BLaER1 (cell line): ENCODE data around the gene NEK3.

Source experiments
- H3K27ac ChIP-seq: shearing (Covaris generic); formaldehyde crosslinking; 2 replicates; pipeline ENCODE4 v1.8.1; 2022
- H3K27me3 ChIP-seq: shearing (Covaris generic); formaldehyde crosslinking; 2 replicates; pipeline ENCODE4 v1.8.1; 2022
- H3K36me3 ChIP-seq: shearing (Covaris generic); formaldehyde crosslinking; 2 replicates; pipeline ENCODE4 v1.8.1; 2022
- H3K4me1 ChIP-seq: shearing (Covaris generic); formaldehyde crosslinking; 2 replicates; pipeline ENCODE4 v1.8.1; 2022
- H3K4me2 ChIP-seq: shearing (Covaris generic); formaldehyde crosslinking; 2 replicates; pipeline ENCODE4 v1.8.1; 2022
- H3K4me3 ChIP-seq: shearing (Covaris generic); formaldehyde crosslinking; 2 replicates; pipeline ENCODE4 v1.8.1; 2022
- H3K9ac ChIP-seq: shearing (Covaris generic); formaldehyde crosslinking; 2 replicates; pipeline ENCODE4 v1.8.1; 2022
- H3K9me3 ChIP-seq: shearing (Covaris generic); formaldehyde crosslinking; 2 replicates; pipeline ENCODE4 v1.8.1; 2022
- H4K20me1 ChIP-seq: shearing (Covaris generic); formaldehyde crosslinking; 2 replicates; pipeline ENCODE4 v1.8.1; 2022
- Cebpa-rat ChIP-seq: shearing (Covaris generic); IDR thresholded peaks from 2 replicates; pipeline ENCODE4 v1.8.1; 2022

The NEK3 gene

DNA sequence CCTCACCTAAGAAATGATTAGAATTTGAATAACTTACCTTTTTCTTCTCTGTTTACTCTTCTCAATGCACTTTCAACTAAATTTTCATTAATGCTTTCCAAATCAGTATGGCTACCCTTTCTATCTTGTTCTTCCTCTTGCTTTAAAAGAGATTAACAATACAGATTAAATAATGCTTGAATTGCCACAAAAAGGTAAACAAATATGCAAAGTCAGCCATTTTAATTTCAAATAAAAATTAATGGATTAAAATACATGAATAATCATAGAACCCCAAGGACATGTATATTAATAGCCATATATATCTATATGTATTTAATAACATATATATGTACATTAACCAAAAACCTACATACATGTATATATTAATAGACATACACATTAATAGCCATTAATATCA is 22.6 kb downstream of the NEK3 start:
- no peak for TF ChIP-seq Cebpa-rat
- no peak overlapping the region for H3K4me3 ChIP-seq
- H4K20me1 ChIP-seq = no peaks in the 10 kb centered on the region
- no peaks in the 10 kb centered on the region for H3K9me3 ChIP-seq
- no peak overlapping the region for H3K4me2 ChIP-seq
- H3K27me3 ChIP-seq = no peaks in the 10 kb centered on the region
- no peak overlapping the region for H3K9ac ChIP-seq
- H3K36me3 ChIP-seq = no peaks in the 10 kb centered on the region
- H3K27ac ChIP-seq = no peak overlapping the region
- no peaks in the 10 kb centered on the region for H3K4me1 ChIP-seq

DNA sequence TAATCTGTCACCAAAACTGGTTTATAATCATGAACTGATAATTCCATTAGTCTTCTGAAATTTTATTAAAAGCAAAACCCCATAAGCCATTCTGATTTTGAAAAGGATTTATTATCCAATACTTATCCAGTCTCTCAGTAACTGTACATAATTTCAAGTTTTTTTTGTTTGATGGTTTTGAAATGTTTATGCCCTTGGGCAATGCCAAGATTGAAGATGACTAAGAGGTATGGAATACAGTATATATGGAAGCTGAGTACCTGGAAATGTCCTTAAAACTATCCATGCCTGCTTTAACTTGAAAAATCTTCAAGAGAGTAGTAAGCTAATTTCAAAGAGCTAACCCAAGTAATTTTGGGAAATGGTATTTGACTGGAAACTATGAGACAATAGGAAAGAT is 28.8 kb downstream of the NEK3 start:
- H3K4me1 ChIP-seq = peaks cover 16% of the 10 kb centered on the region
- H3K4me2 ChIP-seq = no peak overlapping the region
- H3K27ac ChIP-seq = no peak overlapping the region
- H3K4me3 ChIP-seq = no peak overlapping the region
- no peak overlapping the region for H3K9ac ChIP-seq
- TF ChIP-seq Cebpa-rat = no peak
- peaks cover 24% of the 10 kb centered on the region for H3K27me3 ChIP-seq
- H4K20me1 ChIP-seq = no peaks in the 10 kb centered on the region
- no peaks in the 10 kb centered on the region for H3K9me3 ChIP-seq
- H3K36me3 ChIP-seq = no peaks in the 10 kb centered on the region

DNA sequence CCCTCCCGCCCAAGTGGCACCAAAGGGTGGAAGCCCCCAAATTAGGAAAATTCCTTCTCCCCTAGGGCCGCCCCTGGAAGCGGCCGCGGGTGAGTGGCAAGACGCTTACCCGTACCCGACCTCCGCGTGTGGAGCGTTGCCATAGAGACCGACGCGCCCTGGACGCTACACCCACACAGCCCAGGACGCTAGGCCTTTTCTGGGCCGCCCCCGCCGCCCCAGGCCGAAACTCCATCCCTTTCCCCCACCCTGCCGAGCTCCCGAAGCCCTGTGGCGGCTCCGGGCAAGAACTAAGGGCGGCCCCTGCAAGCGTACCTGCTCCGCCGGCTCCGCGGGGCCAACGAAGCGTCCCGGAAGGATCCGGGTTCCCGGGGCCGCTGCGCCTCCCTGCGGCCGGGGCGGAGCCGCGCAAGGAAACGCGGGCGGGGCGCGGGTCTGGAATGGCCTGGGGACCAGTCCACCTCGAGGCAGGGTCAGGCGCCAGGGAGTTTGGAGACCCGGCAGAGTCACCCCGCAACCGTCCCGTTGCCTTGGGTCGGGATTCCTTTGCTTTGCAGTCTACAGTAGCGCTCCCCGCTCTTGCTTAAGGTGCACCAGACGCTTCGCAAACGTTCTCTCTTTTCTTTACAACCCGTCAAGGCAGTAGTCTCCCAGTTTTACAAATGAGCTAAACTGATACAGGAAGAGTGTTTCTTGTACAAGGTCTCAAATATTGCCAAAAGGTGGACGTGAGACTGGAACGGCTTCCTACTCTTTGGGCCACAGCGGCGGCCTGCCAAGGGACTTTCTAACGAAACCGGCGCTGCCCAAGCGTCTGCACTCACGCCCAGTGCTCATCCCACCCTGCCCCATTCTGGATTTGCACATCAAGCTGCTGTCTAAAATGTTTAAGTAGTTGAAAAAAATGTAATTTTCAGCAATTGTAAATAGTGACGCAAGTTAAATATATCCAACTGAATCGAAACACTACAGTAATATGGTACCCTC is 30.4 kb downstream of the NEK3 start, which contains the start of gene NEK5:
Gene NEK5, minus strand, starts transcription at position 360 of the 987 bp plus-strand sequence. CDS start 1,591 bp downstream, outside the sequence.
- H3K4me2 ChIP-seq = peak within 1 kb of the TSS; percentile 98
- no peaks in the 10 kb centered on the region for H4K20me1 ChIP-seq
- no peak for TF ChIP-seq Cebpa-rat
- no peak within 1 kb of the TSS for H3K27ac ChIP-seq
- H3K9ac ChIP-seq = peak within 1 kb of the TSS; percentile 42; the same call in 1 of the 2 replicates
- H3K27me3 ChIP-seq = peaks cover 24% of the 10 kb centered on the region
- H3K4me3 ChIP-seq = peak within 1 kb of the TSS; percentile 72
- H3K9me3 ChIP-seq = no peaks in the 10 kb centered on the region
- no peaks in the 10 kb centered on the region for H3K36me3 ChIP-seq
- peaks cover 16% of the 10 kb centered on the region for H3K4me1 ChIP-seq

DNA sequence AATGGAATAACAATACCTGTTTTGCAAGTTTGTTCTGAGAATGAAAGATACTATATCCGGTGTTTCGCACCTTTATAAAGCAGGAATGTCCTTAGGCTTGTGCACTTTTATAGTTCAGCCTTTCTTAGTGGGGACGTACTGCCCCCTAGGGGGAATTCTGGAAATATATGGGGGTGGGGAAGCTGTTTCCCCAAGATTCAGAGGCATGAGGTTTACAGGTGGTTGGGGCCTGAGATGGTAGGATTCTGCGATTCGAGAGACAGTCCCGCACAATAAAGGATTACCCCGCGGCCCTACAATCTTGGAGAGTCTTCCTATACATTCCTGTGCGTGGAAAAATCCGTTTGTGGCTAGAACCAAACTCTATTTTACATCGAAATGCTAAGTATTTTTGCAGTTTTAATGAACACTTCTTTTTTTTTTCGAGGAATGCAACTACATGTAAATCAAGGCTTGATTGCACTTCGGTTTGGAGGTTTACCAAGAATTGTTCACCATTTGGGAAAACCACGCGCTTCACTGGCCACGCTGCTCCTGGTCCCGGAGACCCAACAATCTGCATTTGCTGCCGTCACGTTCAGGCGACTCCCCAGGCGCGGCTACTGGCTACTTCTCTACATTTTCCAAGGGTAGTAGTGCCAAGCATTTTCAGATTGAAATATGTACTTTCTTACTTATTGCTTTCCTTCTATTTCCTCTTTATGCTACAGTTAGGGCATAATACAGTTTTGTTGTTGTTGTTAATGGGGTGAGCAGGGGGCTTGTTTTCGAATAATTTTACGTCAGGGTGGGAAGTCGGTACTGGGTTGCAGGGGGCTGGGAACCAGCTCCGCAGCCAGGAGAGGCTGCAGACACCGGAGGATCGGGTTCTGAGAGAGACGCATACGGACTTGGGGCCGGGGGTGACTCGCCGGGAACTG is 31.4 kb downstream of the NEK3 start:
- Histone ChIP-seq H4K20me1 (no peaks in the 10 kb centered on the region), H3K27ac (no peak overlapping the region), H3K27me3 (peaks cover 24% of the 10 kb centered on the region), H3K9me3 (no peaks in the 10 kb centered on the region), H3K4me2 (peak overlapping the region; percentile 98), H3K9ac (peak overlapping the region; percentile 42; the same call in 1 of the 2 replicates), H3K36me3 (no peaks in the 10 kb centered on the region), H3K4me3 (peak overlapping the region; percentile 72), H3K4me1 (peaks cover 16% of the 10 kb centered on the region)
- TF ChIP-seq Cebpa-rat = no peak

DNA sequence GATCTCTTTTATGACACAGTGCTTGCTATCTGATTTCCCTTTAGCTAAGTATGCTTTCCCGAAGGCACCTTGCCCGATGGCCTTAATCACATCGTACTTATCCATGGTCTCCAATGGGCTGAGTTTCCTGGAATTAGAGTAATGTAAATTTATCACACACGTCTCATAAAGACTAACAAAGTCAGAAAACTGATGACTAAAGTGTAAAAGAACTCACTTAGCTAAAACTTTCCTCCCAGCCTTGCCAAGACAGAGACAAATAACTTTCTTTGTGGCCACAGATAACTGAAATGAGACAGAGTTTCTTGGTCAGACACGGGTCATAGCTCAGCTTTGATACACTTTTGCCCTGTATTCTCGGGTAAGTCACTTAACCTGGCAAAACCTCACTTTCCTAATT is 32.0 kb downstream of the NEK3 start:
- Histone ChIP-seq H3K4me1 (peaks cover 16% of the 10 kb centered on the region), H3K27me3 (peaks cover 24% of the 10 kb centered on the region), H3K9ac (no peak overlapping the region), H3K27ac (no peak overlapping the region), H3K9me3 (no peaks in the 10 kb centered on the region), H3K36me3 (no peaks in the 10 kb centered on the region), H3K4me2 (no peak overlapping the region), H4K20me1 (no peaks in the 10 kb centered on the region), H3K4me3 (no peak overlapping the region)
- TF ChIP-seq Cebpa-rat = no peak

DNA sequence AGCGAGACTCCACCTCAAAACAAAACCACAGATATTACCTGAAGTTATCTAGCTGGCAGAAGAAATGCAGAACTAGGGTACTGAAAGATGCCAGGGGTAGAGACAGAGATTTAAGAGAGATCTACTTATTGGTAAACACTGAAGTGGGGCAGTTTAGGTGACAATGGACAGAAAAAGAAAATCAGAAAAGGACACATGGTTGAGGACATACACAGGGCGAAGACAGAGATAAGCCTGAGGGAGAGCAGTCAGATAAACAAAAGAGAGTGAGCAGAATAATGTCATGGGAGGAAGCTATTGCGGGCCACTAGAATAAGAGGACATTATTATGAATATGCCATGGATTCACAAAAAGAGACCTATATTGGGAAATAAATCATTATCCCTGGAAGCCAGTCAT is 33.9 kb downstream of the NEK3 start:
- no peak overlapping the region for H3K9ac ChIP-seq
- H3K27ac ChIP-seq = no peak overlapping the region
- H3K4me1 ChIP-seq = peaks cover 16% of the 10 kb centered on the region
- peaks cover 24% of the 10 kb centered on the region for H3K27me3 ChIP-seq
- no peak overlapping the region for H3K4me2 ChIP-seq
- TF ChIP-seq Cebpa-rat = no peak
- H3K4me3 ChIP-seq = no peak overlapping the region
- no peaks in the 10 kb centered on the region for H4K20me1 ChIP-seq
- H3K9me3 ChIP-seq = no peaks in the 10 kb centered on the region
- H3K36me3 ChIP-seq = no peaks in the 10 kb centered on the region

DNA sequence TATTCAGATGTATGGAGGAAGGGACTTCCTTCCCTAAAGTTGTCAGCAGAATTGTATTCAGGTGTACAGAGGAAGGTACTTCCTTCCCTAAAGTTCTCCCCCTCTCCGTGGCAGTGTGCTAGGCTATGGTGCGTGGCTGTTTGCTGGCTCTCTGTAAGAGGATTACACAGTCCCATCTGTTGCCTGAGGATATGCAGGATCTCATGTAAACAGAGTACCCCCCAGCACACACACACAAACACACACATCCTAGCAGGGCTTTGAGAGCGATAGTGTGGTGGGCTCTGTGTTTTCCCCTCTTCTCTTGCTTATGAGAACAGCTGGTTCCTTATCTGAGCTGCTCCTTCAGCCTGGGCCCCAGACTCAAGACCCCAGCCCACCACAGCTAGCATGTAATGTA is 40.8 kb downstream of the NEK3 start:
- Histone ChIP-seq H3K27ac (no peak overlapping the region), H3K9ac (no peak overlapping the region), H3K4me3 (no peak overlapping the region), H3K9me3 (no peaks in the 10 kb centered on the region), H3K27me3 (no peaks in the 10 kb centered on the region; the same call in 1 of the 2 replicates), H4K20me1 (no peaks in the 10 kb centered on the region), H3K36me3 (no peaks in the 10 kb centered on the region), H3K4me1 (no peaks in the 10 kb centered on the region), H3K4me2 (no peak overlapping the region)
- no peak for TF ChIP-seq Cebpa-rat

DNA sequence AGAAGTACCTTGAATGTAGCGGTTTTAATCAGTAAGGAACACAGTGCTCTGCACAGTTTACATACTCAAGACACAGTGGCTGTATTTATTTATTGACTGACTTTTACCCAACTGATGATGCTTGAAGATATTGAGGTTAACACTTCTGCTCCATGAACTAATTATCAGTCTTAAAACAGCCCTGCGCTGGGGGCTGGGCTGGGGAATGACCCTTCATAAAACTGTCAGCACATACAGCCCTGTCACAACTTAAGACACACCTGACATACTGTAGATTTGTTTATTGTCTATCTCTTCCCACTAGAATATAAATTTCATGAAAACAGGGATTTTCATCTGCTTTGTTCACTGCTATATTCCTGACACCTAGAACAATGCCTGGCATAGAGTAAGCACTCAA is 41.3 kb downstream of the NEK3 start:
- H3K9ac ChIP-seq = no peak overlapping the region
- no peak overlapping the region for H3K4me2 ChIP-seq
- H3K4me3 ChIP-seq = no peak overlapping the region
- no peak for TF ChIP-seq Cebpa-rat
- H3K27ac ChIP-seq = no peak overlapping the region
- no peaks in the 10 kb centered on the region for H3K36me3 ChIP-seq
- no peaks in the 10 kb centered on the region for H3K4me1 ChIP-seq
- no peaks in the 10 kb centered on the region for H3K9me3 ChIP-seq
- no peaks in the 10 kb centered on the region; the same call in 1 of the 2 replicates for H3K27me3 ChIP-seq
- H4K20me1 ChIP-seq = no peaks in the 10 kb centered on the region

DNA sequence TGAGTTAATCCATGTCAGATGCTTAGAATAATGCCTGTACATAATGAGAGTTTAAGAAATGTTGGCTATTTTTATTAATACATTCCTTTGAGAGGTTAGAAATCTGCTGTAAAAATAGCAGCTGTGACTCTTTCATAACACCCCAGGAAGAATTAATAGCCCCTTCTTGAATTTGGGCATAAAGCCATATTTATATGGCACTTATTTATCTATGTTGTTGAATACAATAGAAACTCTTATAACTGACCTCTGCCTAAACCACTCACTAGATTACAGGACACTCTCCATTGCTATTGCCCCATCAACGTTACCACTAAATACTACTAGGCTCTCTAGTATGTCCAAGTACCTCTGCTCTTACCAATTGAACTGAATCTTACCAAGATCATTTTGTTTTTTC is 46.8 kb downstream of the NEK3 start:
- no peak for TF ChIP-seq Cebpa-rat
- no peaks in the 10 kb centered on the region for H3K9me3 ChIP-seq
- no peak overlapping the region for H3K4me2 ChIP-seq
- H3K27ac ChIP-seq = no peak overlapping the region
- no peak overlapping the region for H3K4me3 ChIP-seq
- H3K27me3 ChIP-seq = no peaks in the 10 kb centered on the region; the same call in 1 of the 2 replicates
- no peak overlapping the region for H3K9ac ChIP-seq
- no peaks in the 10 kb centered on the region for H4K20me1 ChIP-seq
- H3K4me1 ChIP-seq = no peaks in the 10 kb centered on the region
- H3K36me3 ChIP-seq = no peaks in the 10 kb centered on the region
